ENCODE measurements around the gene C4orf36. TPM values are rescaled to one million over a fixed set of nuclear protein-coding genes. Genes with fewer than 3 reads are reported as not detected.

The C4orf36 gene
- total and polyA plus RNA-seq, 2 of the 4 experiments (the other 2 are of a cell fraction): 0.18 to 0.41 TPM

- CTCF ChIA-PET: interaction anchor here (0.6 to 0.8 kb wide), 2 partner anchors 8 to 316 kb away, joined by 3 to 4 read pairs; no protein-coding TSS in a partner anchor
- Histone ChIP-seq H3K18ac (ENCODE audit: low read depth, low read length) (no peak overlapping the region), H3K56ac (ENCODE audit: extremely low read depth, insufficient read depth, low read length) (no peak overlapping the region), H2BK5ac (ENCODE audit: low read depth, low read length, poor library complexity, severe bottlenecking) (no peak overlapping the region), H4K91ac (ENCODE audit: insufficient read depth, low read depth, low read length) (no peak overlapping the region; the same call in 1 of the 2 replicates), H3K9ac (ENCODE audit: low read depth, low read length) (no peak overlapping the region), H2AFZ (replicated peaks; ENCODE audit: low read length, poor library complexity) (no peak overlapping the region), H3K79me1 (ENCODE audit: low read depth in 1 of 2, low read length in 2 of 2) (no peaks in the 10 kb centered on the region), H3K9me3 (ENCODE audit: control insufficient read depth, insufficient read depth, low read length) (no peaks in the 10 kb centered on the region), H2AK9ac (replicated peaks; ENCODE audit: low read depth, low read length, poor library complexity) (no peak overlapping the region), H3K27me3 (ENCODE audit: control insufficient read depth, insufficient read depth, low read length) (no peaks in the 10 kb centered on the region), H3K23ac (ENCODE audit: low read depth, low read length) (no peak overlapping the region), H3K4me1 (ENCODE audit: control insufficient read depth, insufficient read depth, low read length) (no peaks in the 10 kb centered on the region), H4K20me1 (ENCODE audit: insufficient read depth, low read length) (no peaks in the 10 kb centered on the region), H3K4ac (ENCODE audit: low read depth, low read length) (no peak overlapping the region), H3K36me3 (ENCODE audit: control insufficient read depth, insufficient read depth, low read length) (no peaks in the 10 kb centered on the region), H2BK120ac (ENCODE audit: low read depth, low read length) (peak overlapping the region; percentile 60; the same call in 1 of the 2 replicates), H2BK20ac (ENCODE audit: low read depth, low read length) (no peak overlapping the region), H3K27ac (ENCODE audit: insufficient read depth, low read length) (no peak overlapping the region), H3K4me2 (ENCODE audit: low read depth, low read length) (no peak overlapping the region), H2AK5ac (ENCODE audit: low read depth, low read length) (no peak overlapping the region; the same call in 1 of the 2 replicates), H3K9me1 (ENCODE audit: insufficient read depth, low read length) (0 out of 2 replicates have a peak, but pooled peaks cover 2% of the 10 kb centered on the region), H4K5ac (ENCODE audit: low read depth, low read length) (no peak overlapping the region), H2BK15ac (ENCODE audit: low read depth, low read length) (no peak overlapping the region), H4K8ac (ENCODE audit: low read depth in 2 of 2, low read length in 2 of 2) (no peak overlapping the region), H3K14ac (replicated peaks; ENCODE audit: low read depth, low read length) (no peak overlapping the region; the same call in 1 of the 2 replicates), H3K4me3 (ENCODE audit: insufficient read depth, low read depth, low read length) (no peak overlapping the region)
- POLR2A ChIA-PET (ENCODE audit: unreplicated experiment): no interaction called here
- 100% methylated on average over 1 of the region's 4 CpGs; no CpG with 5 or more reads in 1 of the 2 experiments for WGBS, 2 experiments (ENCODE audit: extremely low coverage in 2 of 2, insufficient read length in 1 of 2)
- no peak for TF ChIP-seq FOS (IDR thresholded peaks at IDR 0.05; ENCODE audit: low read depth, low read length)
- TF ChIP-seq POLR2A (IDR thresholded peaks at IDR 0.05; ENCODE audit: low read depth, low read length): no peak
- no peak for TF ChIP-seq RCOR1 (IDR thresholded peaks at IDR 0.05; ENCODE audit: insufficient replicate concordance, low read length)
- no peak for TF ChIP-seq MXI1 (IDR thresholded peaks at IDR 0.05; ENCODE audit: borderline replicate concordance, low read depth, low read length)
- TF ChIP-seq MAFK (IDR thresholded peaks at IDR 0.05; ENCODE audit: low read depth, low read length): no peak
- TF ChIP-seq CTCF (conservative IDR thresholded peaks at IDR 0.05; ENCODE audit: low read depth, low read length): no peak
- in situ Hi-C loops (cut with MboI; ENCODE audit: low sequenced_read_pairs): no loop called here
- no peak for ATAC-seq (ENCODE audit: low read depth)
- intact Hi-C loops (cut with micrococcal nuclease): no loop called here
- no TSS peak for BruUV-seq (replicated peaks)
- dilution Hi-C loops (cut with HindIII; ENCODE audit: low sequenced_read_pairs, unreplicated experiment): no loop called here
- no peak for DNase-seq
Observed at GRCh38 chr4:86847571-86847970, 44.7 kb downstream of the C4orf36 start.

Measured in IMR-90 (cell line).